HG02970 (cell line): ENCODE results near the gene SPTBN4.
"Not testable (repeated sequence)": the region's sequence is repeated elsewhere in the genome, so short reads cannot be mapped to it uniquely, and the experiment has no call there.

Experiments used
- ATAC-seq: cut with Tn5 transposase; IDR thresholded peaks from one replicate; pipeline ENCODE4 v1.9.1; 2021; ENCODE audit warnings: mild to moderate bottlenecking, moderate library complexity, moderate number of reproducible peaks; ENCODE audit not compliant: unreplicated experiment, low FRiP score

Gene SPTBN4

GRCh38 chr19:40466985-40467734 lies at the start of gene SPTBN4:
TSS of gene SPTBN4 (plus strand) at chr19:40467001. CDS start at chr19:40472622, 5,621 bp downstream.
- no peak for ATAC-seq

DNA sequence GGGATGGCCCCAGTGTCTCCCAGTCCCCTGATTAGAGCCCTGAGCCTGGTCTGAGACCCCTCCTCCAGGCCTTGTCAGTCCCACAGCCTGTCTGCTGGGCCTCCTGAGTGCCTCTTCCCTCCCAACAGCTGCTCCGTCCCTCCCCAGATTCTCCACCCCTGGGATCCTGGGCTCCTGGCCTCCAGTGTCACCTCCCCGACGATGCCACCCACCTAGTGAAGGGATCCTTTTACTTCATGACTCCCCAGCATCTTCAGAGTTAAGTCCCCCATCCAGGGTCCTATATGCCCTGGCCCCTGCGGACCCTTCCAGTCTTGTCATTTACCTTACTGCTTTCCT lies 49.2 kb upstream of the SPTBN4 start:
- ATAC-seq: no peak

GRCh38 chr19:40418040-40418439 lies 48.8 kb upstream of the SPTBN4 start:
- ATAC-seq: no peak

DNA sequence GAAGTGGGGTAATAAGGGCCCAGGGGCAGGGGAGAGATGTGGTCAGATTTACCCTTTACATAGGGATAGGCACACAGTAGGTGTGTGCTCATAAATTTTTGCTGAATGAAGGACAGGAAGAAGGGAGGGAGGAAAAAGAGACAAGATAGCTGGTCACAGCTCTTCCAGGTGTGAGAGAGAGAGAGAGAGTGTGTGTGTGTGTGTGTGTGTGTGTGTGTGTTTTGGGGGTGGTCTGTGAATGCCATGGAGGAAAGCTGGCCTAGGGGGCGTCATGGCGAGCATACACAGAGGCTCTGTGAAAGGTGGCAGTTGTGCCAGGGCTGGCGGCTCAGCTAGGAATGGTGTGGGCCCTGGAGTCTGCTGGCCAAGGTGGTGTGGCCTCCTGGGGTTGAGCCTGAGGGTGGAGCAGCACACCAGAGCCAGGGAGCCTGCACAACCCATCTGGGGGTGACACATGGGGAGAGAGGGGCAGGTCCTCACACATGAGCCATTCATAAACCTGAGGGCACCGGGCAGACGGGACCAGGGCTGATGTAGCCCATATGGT lies 47.7 kb upstream of the SPTBN4 start:
- ATAC-seq: no peak

GRCh38 chr19:40419780-40420179 lies 47.0 kb upstream of the SPTBN4 start:
- ATAC-seq: no peak

DNA sequence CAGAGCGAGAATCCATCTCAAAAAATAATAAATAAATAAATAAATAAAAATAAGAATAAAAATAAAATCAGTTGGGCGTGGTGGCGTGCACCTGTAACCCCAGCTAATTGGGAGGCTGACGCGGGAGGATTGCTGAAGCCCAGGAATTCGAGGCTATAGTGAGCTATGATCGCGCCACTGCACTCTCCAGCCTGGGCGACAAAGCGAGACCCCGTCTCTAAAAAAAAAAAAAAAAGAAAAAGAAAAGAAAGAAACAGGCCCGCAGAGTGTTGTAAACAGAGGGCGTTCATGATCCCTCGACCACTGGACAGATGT lies 46.4 kb upstream of the SPTBN4 start:
- ATAC-seq: no peak

- peak; percentile 31 for ATAC-seq
These were observed 45.7 kb upstream of the SPTBN4 start for GRCh38 chr19:40420766-40421765.

DNA sequence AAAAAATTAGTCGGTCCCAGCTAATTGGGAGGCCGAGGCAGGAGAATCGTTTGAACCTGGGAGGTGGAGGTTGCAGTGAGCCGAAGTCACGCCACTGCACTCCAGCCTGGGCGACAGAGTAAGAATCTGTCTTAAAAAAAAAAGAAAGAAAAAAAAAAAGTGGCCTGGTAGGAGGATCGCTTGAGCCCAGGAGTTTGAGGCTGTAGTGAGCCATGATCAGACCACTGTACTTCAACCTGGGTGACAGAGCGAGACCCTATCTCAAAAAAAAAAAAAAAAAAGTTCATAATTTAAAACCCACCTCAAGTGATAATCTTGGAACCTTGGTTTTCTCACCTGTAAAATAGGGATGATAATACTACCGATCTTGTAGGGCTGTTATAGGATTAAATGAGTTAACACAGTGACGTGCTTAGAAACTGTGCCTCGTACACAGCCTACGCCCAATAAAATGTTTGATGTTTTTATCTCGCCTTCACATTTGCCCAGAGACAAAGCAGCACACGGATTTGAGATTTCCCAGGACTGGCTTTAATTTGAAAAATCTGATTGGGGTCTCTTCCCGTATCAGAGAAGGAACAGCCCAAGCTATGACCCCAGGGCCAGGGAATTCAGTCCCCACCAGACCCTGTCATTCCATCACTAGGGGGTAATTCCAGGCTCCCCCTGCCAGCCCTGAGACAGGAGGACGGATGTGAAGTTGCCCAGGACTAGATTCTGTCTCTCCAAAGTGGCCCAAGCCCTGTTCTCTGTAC lies 44.6 kb upstream of the SPTBN4 start:
- no peak for ATAC-seq

DNA sequence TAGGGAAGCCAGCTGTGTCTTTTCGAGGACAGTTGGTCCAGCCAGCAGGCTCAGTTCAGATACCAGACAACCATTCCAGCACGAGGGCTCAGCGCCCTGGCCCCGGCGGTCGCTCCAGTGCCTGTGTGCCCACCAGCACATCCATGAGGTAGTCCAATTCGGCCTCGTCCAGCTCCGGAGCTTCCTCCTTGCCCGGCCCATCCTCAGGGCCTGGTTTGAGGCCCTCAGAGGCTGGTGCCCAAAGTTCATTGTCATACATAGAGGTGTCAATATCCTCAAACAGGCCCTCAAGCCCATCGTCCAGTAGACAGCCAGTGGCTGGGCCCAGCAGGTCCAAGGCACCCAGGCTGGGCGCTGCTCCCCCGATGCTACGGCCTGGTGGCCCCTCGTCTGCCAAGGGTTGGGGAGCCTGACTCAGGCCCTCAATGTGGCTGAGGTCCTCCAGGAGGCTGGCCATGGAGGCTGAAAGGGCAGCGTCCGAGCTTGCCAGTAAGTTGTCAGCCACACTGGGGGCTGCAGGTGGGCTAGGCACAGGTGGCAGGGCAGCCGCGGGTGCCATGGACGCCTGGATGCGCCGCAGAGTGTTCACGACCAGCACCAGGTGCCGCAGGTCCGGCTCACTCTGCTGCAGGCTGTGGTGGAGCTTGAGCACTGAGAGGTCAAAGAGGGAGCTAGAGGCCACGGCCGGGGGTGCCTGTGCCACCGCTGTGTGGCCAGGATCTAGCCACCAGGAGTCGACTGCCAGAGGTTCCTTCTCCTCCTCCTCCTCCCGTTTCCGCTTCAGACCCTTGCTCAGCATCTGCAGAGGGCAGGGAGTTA lies 43.8 kb upstream of the SPTBN4 start:
- no peak for ATAC-seq

- no peak for ATAC-seq
These were observed 42.9 kb upstream of the SPTBN4 start for GRCh38 chr19:40423938-40424337.

GRCh38 chr19:40424637-40425449 lies 42.0 kb upstream of the SPTBN4 start:
- no peak for ATAC-seq

DNA sequence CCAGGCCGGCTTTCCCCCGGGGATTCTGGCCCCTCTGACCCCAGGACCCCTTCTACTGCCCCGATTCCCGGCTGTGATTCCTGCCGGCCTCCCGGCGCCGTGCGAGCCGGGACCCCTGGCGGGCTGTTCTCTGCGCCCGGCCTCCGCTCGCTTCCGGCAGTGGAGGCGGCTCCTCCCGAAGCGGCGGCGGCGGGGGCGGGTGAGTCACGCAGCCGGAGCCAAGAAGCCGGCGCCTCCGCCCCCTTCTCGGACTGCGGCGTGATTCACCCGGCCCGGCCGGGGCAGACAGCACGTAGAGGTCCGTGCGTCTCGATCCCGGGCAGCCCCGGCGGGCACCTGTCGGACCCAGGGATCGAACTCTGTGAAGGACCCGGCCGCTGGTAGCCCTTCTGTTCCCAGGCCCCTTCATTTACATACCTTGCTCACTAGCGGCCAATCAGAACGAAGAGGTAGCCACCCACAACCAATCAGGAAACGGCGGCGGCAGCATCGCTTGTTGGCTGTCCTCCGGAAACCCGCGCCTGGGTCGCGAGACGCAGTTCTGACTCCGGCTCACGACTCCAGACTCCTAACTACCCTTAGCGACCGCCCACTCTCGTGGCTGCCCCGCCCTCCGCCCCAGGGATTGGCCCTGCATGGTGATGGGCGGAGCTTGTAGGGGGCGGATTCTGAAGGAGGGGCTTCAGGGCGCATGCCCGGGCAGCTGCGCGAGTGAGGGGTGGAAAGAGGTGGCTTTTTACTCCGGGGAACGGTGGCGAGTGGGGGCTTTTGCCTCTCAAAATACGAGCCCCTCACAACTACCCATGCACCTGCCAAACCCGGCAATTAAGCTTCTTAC lies 41.1 kb upstream of the SPTBN4 start, which contains the start of gene SERTAD1:
Gene SERTAD1, minus strand, starts transcription at position 543 of the 838 bp plus-strand sequence. CDS start 2,446 bp downstream, outside the sequence.
- ATAC-seq: peak; percentile 87

GRCh38 chr19:40428197-40428596 lies 38.6 kb upstream of the SPTBN4 start:
- not testable (repeated sequence) for ATAC-seq

DNA sequence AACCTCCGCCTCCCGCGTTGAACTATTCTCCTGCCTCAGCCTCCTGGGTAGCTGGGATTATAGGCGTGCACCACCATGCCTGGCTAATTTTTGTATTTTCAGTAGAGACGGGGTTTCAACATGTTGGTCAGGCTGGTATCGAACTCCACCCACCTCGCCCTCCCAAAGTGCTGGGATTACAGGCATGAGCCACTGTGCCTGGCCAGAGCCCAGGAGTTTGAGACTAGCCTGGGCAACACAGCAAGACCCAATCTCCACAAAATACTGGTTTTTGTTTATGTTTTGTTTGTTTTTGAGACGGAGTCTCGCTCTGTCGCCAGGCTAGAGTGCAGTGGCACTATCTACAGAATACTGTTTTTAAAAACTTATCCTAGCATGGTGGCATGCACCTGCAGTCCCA lies 36.6 kb upstream of the SPTBN4 start:
- ATAC-seq: not testable (repeated sequence)

DNA sequence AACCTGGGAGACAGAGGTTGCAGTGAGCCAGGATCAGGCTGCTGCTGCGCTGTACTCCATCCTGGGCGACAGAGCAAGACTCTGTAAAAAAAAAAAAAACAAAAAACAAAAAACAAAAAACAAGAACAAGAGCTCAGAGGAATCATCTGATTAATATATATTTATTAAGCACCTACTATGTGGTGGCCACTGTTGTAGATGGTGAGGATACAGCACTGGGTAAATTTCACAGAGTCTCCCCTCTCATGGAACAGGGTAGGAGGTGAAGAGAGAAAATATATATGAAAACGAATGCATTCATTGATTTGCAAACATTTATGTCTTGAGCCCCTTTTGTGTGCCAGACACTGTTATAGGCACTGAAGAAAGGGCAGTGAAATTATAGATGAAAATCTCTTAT lies 35.1 kb upstream of the SPTBN4 start:
- ATAC-seq: no peak

DNA sequence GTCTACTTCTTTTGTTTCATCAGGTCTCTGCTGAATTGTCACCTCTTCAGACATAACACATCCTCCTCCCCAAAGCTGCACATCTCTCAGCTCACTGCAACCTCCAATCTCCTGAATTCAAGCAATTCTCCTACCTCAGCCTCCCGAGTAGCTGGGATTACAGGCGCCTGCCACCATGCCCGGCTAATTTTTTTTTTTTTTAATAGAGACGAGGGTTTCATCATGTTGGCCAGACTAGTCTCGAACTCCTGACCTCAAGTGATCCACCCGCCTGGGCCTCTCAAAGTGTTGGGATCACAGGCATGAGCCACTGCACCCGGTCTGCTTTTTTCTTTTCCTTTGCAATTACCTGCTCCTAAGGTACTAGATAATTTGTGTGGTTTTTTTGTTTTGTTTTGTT lies 34.0 kb upstream of the SPTBN4 start:
- ATAC-seq: not testable (repeated sequence)

- ATAC-seq: no peak
These were observed 33.2 kb upstream of the SPTBN4 start for GRCh38 chr19:40433391-40434216.
